C4-2B (cell line): ENCODE data around the gene LILRB3.

Experiments
- CTCF ChIP-seq: fragments of 450-650 bp; conservative IDR thresholded peaks from 2 replicates; pipeline ENCODE4 v1.5.1; 2017; ENCODE audit warnings: mild to moderate bottlenecking
- ZFX ChIP-seq: fragments of 450-650 bp; IDR thresholded peaks from 2 replicates; pipeline ENCODE4 v1.6.1; 2017

GRCh38 chr19:54172471-54173358 is 50.1 kb downstream of the LILRB3 start, which contains the start of gene TMC4:
- TF ChIP-seq CTCF: no peak; the same call in 1 of the 2 replicates
- no peak for TF ChIP-seq ZFX
